Sigmoid colon (tissue), 4 donors: ENCODE data around the gene LMOD2.

Experiments
- CTCF ChIP-seq, 4 experiments: fragments of 450-650 bp in 3 of 4; fragments of 200-600 bp in 1 of 4; IDR thresholded peaks; one replicate each; pipeline ENCODE4 v1.5.1; 2016 to 2019; ENCODE audit warnings: antibody characterized with exemption in 4 of 4, mild to moderate bottlenecking in 3 of 4, moderate library complexity in 2 of 4
- EP300 ChIP-seq, 4 donors: sonication (generic); formaldehyde crosslinking; IDR thresholded peaks; one replicate each; pipeline ENCODE4 v1.6.1; 2017; ENCODE audit warnings: antibody characterized with exemption in 4 of 4
- POLR2A ChIP-seq, 2 donors: fragments of 450-650 bp; IDR thresholded peaks; one replicate each; pipeline ENCODE4 v1.6.1; 2016; ENCODE audit warnings: antibody characterized with exemption in 2 of 2, mild to moderate bottlenecking in 2 of 2, moderate library complexity in 2 of 2
- POLR2AphosphoS5 ChIP-seq, 4 donors: sonication (generic); formaldehyde crosslinking; IDR thresholded peaks; one replicate each; pipeline ENCODE4 v1.6.1; 2017; ENCODE audit warnings: antibody characterized with exemption in 4 of 4

GRCh38 chr7:123652406-123652805 lies 3.3 kb upstream of the LMOD2 start:
- TF ChIP-seq CTCF (IDR thresholded peaks at IDR 0.05) (no peak), POLR2AphosphoS5 (IDR thresholded peaks at IDR 0.05) (no peak), POLR2A (IDR thresholded peaks at IDR 0.05) (no peak), EP300 (IDR thresholded peaks at IDR 0.05) (no peak)
